Stimulated activated memory B cell treated with anti-CD40 and anti-IgM and Interleukin-4, amounts not matched to agents 10 μg/mL and 1 μg/mL and 100 μg/mL, for 72 hours (primary cell): ENCODE data around the gene DOCK8.

ENCODE experiments used
- ATAC-seq: fragments of 150-1000 bp; cut with Tn5 transposase; 2 replicates; pipeline ENCODE4 v1.10.0; 2021
- H3K27ac Mint-ChIP-seq: one replicate; pipeline ENCODE4 v1.8.0; 2022; ENCODE audit warnings: mild to moderate bottlenecking, mixed read lengths
- H3K27me3 Mint-ChIP-seq: one replicate; pipeline ENCODE4 v1.8.0; 2022; ENCODE audit warnings: mixed read lengths
- H3K36me3 Mint-ChIP-seq: one replicate; pipeline ENCODE4 v1.8.0; 2022; ENCODE audit warnings: mixed read lengths
- H3K4me1 Mint-ChIP-seq: one replicate; pipeline ENCODE4 v1.8.0; 2022; ENCODE audit warnings: mixed read lengths
- H3K4me3 Mint-ChIP-seq: one replicate; pipeline ENCODE4 v1.8.0; 2022; ENCODE audit warnings: mild to moderate bottlenecking, moderate library complexity, mixed read lengths
- H3K9me3 Mint-ChIP-seq: one replicate; pipeline ENCODE4 v1.8.0; 2022; ENCODE audit warnings: mixed read lengths

DOCK8 gene

DNA sequence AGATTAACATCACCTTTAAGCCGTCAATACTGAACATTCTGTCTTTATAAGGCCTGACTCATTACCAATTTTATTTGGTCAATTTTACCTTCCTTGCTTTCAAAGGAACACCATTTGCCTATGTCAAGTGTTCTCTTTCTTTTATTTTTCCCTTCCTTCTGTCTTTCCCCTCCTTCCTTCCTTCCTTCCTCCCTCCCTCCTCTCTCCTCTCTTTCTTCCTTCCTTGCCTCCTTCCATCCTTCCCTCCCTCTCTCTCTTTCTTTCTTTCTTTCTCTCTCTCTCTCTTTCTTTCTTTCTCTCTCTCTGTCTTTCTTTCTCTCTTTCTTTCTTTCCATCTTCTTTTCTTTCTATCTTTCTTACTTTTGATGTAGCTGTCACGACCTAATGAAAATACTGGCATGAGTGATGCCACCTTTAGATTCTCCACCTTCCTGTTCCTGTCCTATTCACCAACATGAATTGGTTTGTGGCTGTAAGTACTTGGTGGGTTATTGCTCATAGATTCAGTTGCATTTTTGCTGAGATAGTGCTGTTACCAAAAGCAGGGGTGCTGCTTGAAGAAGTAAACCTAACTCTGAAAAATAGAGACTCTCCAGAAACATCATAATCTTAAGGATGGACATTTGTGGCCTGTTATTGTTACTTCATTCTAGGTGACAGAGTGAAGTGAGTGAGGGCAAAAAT is 33.8 kb downstream of the DOCK8 start:
- Mint-ChIP-seq H3K27ac (peak overlapping the region; percentile 22), H3K4me1 (peaks cover 27% of the 10 kb centered on the region), H3K4me3 (no peak overlapping the region), H3K27me3 (no peaks in the 10 kb centered on the region), H3K9me3 (no peaks in the 10 kb centered on the region), H3K36me3 (peaks cover 13% of the 10 kb centered on the region)
- ATAC-seq, result no peak

GRCh38 chr9:249025-249424 is 34.4 kb downstream of the DOCK8 start:
- H3K4me1 Mint-ChIP-seq, result peaks cover 27% of the 10 kb centered on the region
- no peak overlapping the region for H3K4me3 Mint-ChIP-seq
- peak overlapping the region; percentile 22 for H3K27ac Mint-ChIP-seq
- ATAC-seq, result no peak
- no peaks in the 10 kb centered on the region for H3K27me3 Mint-ChIP-seq
- H3K36me3 Mint-ChIP-seq, result peaks cover 12% of the 10 kb centered on the region
- no peaks in the 10 kb centered on the region for H3K9me3 Mint-ChIP-seq

DNA sequence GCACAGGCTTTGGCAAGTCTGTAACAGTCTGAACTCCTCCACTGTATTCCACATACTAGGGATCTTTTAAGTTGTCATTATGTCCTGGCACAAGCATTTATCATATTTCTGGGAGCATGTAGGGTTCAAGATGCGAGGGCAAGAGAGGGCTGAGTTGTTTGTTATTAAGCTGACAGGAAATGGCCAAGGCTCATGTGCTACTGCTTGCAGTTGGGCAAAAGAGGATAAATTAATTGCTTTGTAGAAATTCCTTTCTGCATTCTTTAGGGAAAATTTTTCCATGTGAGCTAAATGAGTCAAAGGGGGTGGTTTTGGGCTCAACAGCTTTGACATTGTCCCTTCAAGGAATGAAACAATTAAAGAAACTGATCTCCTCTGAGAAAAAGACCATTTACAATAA is 35.4 kb downstream of the DOCK8 start:
- no peak overlapping the region for H3K4me3 Mint-ChIP-seq
- ATAC-seq, result no peak
- H3K36me3 Mint-ChIP-seq, result peaks cover 6% of the 10 kb centered on the region
- no peaks in the 10 kb centered on the region for H3K27me3 Mint-ChIP-seq
- no peaks in the 10 kb centered on the region for H3K9me3 Mint-ChIP-seq
- H3K4me1 Mint-ChIP-seq, result peaks cover 27% of the 10 kb centered on the region
- H3K27ac Mint-ChIP-seq, result no peak overlapping the region

DNA sequence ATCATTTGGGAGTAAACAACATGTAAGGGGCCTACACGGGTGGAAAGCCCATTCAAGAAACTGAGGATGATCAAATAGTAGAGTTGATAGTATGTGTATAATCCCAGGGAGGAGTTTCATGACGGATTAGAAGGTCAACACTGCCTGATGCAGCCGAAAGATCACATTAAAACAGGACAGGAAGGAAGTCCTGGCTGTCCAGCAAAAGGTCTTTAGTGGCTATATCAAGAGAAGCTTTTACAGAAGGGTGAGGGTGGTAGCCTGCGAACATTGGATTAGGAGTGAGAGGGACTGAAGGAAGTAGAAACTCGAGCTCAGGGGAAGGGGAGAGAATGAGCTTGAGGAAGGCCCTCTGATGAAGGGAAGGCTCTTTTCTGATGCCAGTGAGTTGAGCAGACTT is 36.0 kb downstream of the DOCK8 start:
- H3K27ac Mint-ChIP-seq, result no peak overlapping the region

GRCh38 chr9:251398-251797 is 36.7 kb downstream of the DOCK8 start:
- H3K27me3 Mint-ChIP-seq, result no peaks in the 10 kb centered on the region
- no peak overlapping the region for H3K27ac Mint-ChIP-seq
- peaks cover 6% of the 10 kb centered on the region for H3K36me3 Mint-ChIP-seq
- H3K4me1 Mint-ChIP-seq, result peaks cover 27% of the 10 kb centered on the region
- H3K9me3 Mint-ChIP-seq, result no peaks in the 10 kb centered on the region
- no peak for ATAC-seq
- no peak overlapping the region for H3K4me3 Mint-ChIP-seq

More for the DNA sequence above, 36.0 kb downstream of the DOCK8 start:
- no peak for ATAC-seq
- Mint-ChIP-seq H3K27me3 (no peaks in the 10 kb centered on the region), H3K4me1 (peaks cover 27% of the 10 kb centered on the region), H3K36me3 (peaks cover 6% of the 10 kb centered on the region), H3K4me3 (no peak overlapping the region), H3K9me3 (no peaks in the 10 kb centered on the region)

- ATAC-seq, result no peak
- Mint-ChIP-seq H3K9me3 (no peaks in the 10 kb centered on the region), H3K36me3 (peaks cover 2% of the 10 kb centered on the region), H3K27me3 (no peaks in the 10 kb centered on the region), H3K4me3 (no peak overlapping the region), H3K4me1 (peaks cover 30% of the 10 kb centered on the region), H3K27ac (no peak overlapping the region)
Observed at GRCh38 chr9:253539-253938, 38.9 kb downstream of the DOCK8 start.

DNA sequence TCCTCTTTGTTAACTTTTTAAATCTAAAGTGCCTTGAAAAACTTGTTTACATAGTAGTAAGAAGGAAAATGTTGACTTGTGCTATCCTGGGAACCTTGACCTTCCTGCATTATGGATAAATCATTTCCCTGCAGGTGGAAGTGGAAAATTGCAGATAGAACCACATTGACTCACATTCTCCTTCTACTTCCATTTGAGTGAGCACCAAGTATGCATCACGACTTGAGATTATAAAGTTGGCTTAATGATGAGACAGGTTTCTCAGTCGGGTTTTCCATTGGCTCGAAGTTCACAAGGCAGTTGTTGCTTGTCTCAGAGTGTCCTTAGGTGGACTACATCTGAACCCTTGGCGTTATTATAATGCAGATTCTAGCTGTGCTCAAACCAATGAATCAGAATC is 39.9 kb downstream of the DOCK8 start:
- no peaks in the 10 kb centered on the region for H3K36me3 Mint-ChIP-seq
- no peaks in the 10 kb centered on the region for H3K27me3 Mint-ChIP-seq
- no peak overlapping the region for H3K4me3 Mint-ChIP-seq
- no peak overlapping the region for H3K27ac Mint-ChIP-seq
- ATAC-seq, result no peak
- H3K4me1 Mint-ChIP-seq, result peaks cover 22% of the 10 kb centered on the region
- H3K9me3 Mint-ChIP-seq, result no peaks in the 10 kb centered on the region

DNA sequence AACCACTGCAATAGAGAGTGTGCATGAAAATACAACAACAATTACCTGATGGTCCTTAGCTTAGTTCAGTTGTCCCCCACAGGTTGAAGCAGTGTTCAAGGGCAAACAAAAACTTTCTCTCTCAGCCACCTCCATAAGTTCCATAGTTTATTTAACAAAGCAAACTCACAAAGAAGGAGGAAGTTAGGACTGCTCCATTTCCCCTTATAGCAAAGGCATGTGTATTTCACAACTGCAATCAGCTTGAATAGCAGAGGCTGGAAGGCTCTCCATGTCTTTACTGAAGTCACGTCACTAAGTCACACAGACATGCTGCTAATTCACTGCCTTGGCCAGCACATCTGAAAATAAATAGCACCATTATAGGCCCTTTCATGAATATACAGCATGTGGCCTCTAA is 43.3 kb downstream of the DOCK8 start:
- H3K36me3 Mint-ChIP-seq, result peaks cover 6% of the 10 kb centered on the region
- H3K9me3 Mint-ChIP-seq, result peaks cover 3% of the 10 kb centered on the region
- H3K27ac Mint-ChIP-seq, result no peak overlapping the region
- no peak overlapping the region for H3K4me3 Mint-ChIP-seq
- peaks cover 10% of the 10 kb centered on the region for H3K4me1 Mint-ChIP-seq
- ATAC-seq, result no peak
- no peaks in the 10 kb centered on the region for H3K27me3 Mint-ChIP-seq

GRCh38 chr9:259405-260404 is 45.0 kb downstream of the DOCK8 start:
- peaks cover 6% of the 10 kb centered on the region for H3K36me3 Mint-ChIP-seq
- no peak overlapping the region for H3K4me3 Mint-ChIP-seq
- peaks cover 3% of the 10 kb centered on the region for H3K9me3 Mint-ChIP-seq
- peaks cover 18% of the 10 kb centered on the region for H3K4me1 Mint-ChIP-seq
- H3K27me3 Mint-ChIP-seq, result no peaks in the 10 kb centered on the region
- H3K27ac Mint-ChIP-seq, result no peak overlapping the region
- ATAC-seq, result no peak

DNA sequence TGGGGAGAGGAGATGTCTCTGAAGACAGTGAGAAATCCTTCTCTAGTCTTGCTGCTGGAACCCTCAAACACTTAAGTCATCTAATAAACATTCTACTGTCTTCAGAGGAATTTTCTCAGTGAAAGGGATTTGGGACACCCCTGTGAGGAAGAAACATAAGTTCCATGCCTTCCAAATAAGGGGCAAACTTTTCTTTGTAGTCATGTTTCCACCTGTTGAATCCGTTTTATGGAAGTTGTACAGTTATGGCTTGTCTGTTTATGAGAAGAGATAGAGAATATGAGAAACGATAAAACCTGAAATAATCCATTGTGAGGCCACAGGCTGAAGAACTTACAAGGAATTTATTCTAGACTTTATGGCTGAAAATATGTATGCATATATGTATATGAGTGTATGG is 49.6 kb downstream of the DOCK8 start:
- no peak overlapping the region for H3K4me3 Mint-ChIP-seq
- peak overlapping the region; percentile 17 for H3K27ac Mint-ChIP-seq
- peaks cover 6% of the 10 kb centered on the region for H3K36me3 Mint-ChIP-seq
- peaks cover 3% of the 10 kb centered on the region for H3K9me3 Mint-ChIP-seq
- no peak for ATAC-seq
- no peaks in the 10 kb centered on the region for H3K27me3 Mint-ChIP-seq
- H3K4me1 Mint-ChIP-seq, result peaks cover 24% of the 10 kb centered on the region

DNA sequence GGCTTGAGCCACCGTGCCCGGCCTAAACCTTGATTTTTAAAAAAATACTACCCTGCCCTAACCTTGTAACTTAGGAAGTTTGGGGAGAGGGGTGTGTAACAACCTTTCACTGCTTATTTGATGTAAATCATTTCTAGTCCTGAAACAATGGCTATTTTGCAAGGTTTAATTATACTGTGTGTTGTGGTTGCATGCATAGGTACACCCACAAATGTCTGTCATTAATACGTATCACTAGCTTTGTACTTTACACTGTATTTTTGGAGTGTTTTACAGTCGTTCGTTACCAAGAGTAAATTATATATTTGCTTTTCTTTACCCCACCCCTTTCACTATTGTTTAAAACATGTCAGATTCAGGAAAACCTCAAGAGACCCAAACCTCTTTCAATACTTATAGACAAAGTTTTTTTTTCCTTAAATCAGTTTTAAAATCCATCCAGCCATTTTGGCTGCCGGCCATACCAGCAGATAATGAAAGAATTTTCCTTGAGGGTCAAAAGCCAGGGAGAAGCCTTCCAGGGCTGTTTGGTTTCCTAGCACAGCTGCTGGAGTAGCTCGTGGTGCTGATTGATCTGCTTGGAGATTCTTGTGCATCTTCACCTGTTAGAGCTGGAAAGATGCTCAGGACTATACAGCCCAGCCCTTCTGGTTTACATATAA is 50.7 kb downstream of the DOCK8 start:
- Mint-ChIP-seq H3K27ac (no peak overlapping the region), H3K4me3 (no peak overlapping the region), H3K36me3 (peaks cover 6% of the 10 kb centered on the region), H3K27me3 (no peaks in the 10 kb centered on the region), H3K9me3 (peaks cover 3% of the 10 kb centered on the region), H3K4me1 (peaks cover 25% of the 10 kb centered on the region)
- ATAC-seq, result no peak

- Mint-ChIP-seq H3K27me3 (no peaks in the 10 kb centered on the region), H3K4me1 (peaks cover 25% of the 10 kb centered on the region), H3K27ac (no peak overlapping the region), H3K36me3 (peaks cover 6% of the 10 kb centered on the region), H3K9me3 (peaks cover 3% of the 10 kb centered on the region), H3K4me3 (no peak overlapping the region)
- ATAC-seq, result no peak
Observed at GRCh38 chr9:266228-266627, 51.6 kb downstream of the DOCK8 start.

DNA sequence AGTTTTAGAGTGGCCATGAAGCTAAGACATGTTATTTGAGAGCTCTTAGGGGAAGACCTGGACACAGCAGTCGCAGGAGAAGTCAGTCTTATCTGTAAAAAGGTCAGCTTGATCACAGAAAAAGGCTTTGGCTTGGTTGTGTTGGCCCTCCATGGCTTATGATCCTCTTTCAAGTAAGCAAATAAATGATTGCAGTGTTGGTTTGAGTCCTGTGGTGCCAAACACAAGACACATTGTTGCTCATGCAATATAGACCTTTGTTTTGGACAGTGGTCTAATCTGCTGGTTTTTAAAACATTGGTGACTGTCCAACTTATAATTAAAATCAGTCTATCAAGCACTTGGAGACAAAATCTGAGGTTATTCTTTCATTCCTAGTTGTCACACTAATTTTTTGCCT is 54.0 kb downstream of the DOCK8 start:
- ATAC-seq, result no peak
- Mint-ChIP-seq H3K36me3 (peaks cover 5% of the 10 kb centered on the region), H3K4me3 (no peak overlapping the region), H3K27ac (peak overlapping the region; percentile 45), H3K4me1 (peaks cover 36% of the 10 kb centered on the region), H3K27me3 (no peaks in the 10 kb centered on the region), H3K9me3 (no peaks in the 10 kb centered on the region)

DNA sequence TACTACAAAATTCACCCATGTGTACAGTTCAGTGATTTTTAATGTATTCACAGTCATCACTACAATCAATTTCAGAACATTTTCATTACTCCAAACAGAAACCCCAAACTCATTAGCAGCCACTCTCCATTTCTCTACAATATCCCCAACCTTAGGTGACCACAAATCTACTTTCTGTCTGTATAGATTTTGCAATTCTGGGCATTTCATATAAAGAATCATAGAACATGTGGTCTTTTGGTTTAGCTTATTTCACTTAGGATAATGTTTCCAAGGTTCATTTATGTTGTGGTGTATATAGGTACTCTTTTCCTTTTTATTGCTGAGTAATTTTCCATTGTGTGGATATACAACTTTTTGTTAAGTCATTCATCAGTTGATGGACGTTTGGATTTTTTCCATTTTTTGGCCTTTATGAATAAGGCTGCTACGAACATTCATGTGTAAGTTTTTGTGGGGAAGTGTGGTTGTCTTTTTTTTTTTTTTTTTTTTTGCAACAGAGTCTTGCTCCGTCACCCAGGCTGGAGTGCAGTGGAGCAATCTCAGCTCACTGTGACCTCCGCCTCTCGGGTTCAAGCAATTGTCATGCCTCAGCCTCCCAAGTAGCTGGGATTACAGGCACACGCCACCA is 54.5 kb downstream of the DOCK8 start:
- ATAC-seq, result no peak
- Mint-ChIP-seq H3K27ac (no peak overlapping the region), H3K36me3 (peaks cover 7% of the 10 kb centered on the region), H3K27me3 (no peaks in the 10 kb centered on the region), H3K9me3 (no peaks in the 10 kb centered on the region), H3K4me3 (no peak overlapping the region), H3K4me1 (peaks cover 32% of the 10 kb centered on the region)

GRCh38 chr9:270657-271237 is 56.1 kb downstream of the DOCK8 start:
- no peaks in the 10 kb centered on the region for H3K27me3 Mint-ChIP-seq
- no peaks in the 10 kb centered on the region for H3K9me3 Mint-ChIP-seq
- no peak for ATAC-seq
- peaks cover 45% of the 10 kb centered on the region for H3K4me1 Mint-ChIP-seq
- H3K27ac Mint-ChIP-seq, result peak overlapping the region; percentile 97
- H3K4me3 Mint-ChIP-seq, result no peak overlapping the region
- peaks cover 18% of the 10 kb centered on the region for H3K36me3 Mint-ChIP-seq
